ENCODE measurements around the gene ARMC10.
"Not testable (repeated sequence)": the region's sequence is repeated elsewhere in the genome, so short reads cannot be mapped to it uniquely, and the experiment has no call there.

The ARMC10 gene

DNA sequence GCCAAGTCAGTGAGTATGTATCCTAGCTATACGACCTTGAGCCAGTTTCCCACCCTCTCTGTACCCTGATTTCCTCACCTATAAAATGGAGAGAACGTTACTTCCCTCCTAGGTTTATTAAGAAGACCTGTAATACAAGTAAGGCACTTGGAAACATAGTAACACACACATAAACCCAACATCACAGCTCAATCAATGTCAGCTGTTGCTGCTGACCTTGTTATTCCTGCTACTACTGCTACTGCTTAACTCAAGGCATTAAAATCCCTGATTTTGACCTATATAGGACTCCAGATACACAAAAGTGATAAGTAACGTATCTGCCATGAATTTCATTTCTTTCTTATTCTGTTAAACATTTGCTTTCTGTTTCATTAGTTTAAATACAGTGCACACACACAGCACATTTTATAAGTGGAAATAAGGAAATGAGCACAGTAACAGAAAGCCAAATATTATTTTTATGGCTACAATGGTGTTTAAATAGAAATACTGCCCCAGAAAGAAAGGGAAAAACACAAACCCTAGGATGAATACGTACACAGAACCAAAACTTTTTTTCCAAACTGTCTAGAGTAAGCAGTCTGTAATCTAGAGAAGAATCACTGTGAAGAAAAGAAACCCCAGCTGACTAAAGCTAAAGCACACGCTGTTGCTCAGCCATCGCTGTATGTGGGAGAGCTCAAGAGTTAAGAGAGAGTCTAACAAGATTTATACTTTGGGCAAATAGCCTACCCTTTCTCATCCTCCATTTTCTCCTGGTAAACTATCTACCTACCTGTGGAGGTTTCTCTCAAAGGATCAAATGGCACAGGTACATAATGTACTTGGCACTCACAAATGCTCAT is 55.0 kb downstream of the ARMC10 start:
- no peak for DNase-seq

DNA sequence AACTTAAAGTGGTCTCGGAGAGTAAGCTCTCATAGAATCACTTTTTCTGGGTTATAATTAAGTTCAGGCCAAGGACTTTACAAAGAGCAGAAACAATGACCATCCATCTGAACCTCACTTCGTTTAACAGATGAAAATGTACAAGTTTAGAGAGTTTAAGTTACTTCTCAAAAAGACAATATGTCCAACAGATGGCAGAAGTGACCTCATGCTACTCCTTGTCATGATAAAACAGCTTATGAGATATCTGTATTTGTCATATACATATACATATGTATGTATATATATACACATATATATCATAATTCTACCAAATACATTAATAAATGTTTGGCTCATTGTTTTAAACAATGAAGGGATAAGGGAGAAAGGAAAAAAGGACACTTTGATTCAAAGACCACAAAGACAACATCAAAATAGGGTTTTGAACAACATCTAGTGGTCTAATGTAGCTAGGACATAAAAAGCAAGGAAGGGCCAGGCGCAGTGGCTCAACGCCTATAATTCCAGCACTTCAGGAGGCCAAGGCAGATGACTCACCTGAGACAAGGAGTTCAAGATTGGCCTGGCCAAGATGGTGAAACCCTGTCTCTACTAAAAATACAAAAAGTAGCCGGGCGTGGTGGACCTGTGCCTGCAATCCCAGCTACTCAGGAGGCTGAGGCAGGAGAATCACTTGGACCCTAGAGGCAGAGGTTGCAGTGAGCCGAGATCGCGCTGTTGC is 56.1 kb downstream of the ARMC10 start:
- no peak for DNase-seq

DNA sequence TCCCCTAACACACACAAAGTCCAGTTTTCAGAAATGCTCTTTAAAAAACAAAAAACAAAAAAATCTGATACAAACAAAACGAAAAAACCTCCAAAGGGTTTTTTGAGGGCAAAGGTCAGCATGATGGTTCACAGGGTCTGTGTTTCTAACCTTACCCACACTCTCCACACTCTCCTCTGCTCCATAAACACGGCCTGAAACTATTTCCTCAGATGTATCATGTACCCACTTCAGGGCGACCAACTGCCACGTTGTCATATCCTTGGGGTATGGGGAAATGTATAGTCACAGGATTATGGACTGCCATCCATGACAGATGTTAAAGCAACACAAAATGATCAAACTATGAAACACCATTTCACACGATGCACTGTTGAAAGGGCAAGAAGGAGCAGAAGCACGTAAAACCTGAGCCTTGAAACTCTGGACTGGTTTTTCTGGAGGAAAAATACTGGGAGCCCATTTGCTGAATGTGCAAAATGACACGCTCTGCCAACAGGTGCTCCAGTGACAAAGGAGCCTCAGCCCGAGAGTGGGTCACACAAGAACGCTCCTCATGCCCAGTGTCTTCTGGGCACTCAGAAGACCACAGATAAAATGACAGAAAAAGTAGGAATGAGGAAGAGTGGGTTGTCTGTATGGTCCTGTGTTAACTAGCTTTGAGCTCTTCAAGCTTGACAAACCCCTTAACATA is 58.2 kb downstream of the ARMC10 start:
- no peak for DNase-seq

DNA sequence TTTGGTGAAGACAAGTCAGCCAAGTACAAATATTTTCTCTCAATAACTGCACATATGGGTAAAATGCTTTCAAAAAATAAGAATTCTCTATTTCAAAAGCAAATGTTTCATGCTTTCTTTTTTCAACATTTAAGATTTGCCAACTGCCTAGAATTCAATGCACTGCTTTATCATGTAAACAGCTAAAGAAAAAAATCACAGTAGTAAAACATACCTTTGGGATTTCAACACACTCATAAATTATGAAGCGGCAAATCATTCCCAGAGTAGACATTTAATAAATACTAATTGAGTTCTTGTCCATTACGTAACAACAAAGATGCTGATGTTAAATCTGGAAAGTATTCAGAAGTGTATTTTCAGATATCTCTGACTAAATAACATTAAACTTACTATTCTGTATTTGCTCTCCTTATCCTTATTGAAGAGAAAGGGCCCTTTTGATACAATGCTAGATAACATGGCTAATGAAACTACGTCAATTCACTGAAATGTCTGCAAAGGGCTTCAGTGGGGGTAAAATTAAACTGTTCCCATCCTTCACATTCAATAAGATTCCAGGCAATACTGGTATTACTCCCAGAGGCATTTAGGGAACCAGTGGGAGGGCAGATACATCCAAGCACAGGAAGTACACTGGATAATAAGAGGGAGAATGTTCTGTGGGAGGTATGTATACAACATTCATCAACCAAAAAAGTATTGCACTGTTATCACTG is 60.1 kb downstream of the ARMC10 start:
- no peak for DNase-seq

DNA sequence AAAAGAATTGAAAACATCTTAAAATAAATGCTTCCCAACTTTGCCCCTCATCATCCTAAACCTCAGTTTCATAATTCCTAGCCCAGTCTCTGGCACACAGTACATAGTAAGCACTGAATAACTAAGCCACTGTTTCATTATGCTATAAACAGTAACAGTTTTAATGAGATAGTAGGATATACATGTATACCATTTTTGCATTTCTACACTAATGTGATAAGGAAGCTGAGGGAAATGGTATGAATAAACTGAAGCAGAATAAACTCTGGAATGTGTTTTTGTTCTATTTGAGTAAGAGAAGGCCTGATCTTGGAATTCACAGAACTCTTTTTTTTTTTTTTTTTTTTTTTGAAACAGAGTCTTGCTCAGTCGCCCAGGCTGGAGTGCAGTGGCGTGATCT is 65.1 kb downstream of the ARMC10 start:
- DNase-seq: no peak

DNA sequence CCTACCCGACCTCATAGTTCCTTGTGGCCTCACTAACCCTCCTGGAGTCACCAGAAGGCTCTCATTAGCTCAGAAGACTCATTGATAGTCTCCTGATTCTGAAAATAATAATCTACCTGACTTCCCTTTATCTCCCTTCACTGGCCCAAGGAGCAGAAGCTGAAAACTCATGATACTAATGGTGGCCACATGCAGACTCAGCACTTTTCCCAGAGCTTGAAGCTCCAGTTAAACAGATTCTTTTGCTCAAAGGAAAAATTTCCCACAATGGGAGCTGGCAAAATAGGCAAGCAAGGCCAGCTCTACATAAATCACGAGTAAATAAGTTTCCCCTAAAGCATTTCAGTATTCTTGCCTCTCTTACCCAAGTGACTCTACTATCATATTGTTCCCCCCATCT is 65.7 kb downstream of the ARMC10 start:
- no peak for DNase-seq

DNA sequence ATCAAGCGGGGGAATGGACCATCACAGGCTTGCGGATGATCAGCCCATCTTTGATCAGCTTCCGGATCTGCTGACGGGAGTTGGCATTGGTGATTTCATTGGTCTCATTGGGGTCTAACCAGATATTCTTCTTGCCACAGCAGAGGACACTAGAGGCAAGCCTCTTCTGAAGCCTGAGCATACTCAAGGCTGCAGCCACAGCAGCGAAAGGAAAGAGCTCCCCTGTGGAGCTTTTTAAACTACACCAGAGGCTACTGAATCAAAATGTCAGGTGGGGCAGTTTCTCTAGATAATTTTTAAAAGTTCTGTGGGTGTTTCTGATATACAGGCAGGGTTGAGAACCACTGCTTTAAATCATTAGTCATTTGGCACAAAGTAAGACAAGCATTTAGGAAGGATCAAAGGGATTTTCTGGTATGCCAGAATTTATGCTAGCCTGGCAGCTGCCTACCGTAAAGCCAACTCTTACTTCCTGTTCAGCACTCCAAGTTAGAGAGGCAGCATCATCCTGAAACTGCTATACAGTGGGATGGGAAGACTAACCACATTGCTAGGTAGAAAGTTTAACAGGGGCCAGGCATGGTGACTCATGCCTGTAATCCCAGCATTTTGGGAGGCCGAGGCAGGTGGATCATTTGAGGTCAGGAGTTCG is 66.9 kb downstream of the ARMC10 start:
- DNase-seq: no peak

DNA sequence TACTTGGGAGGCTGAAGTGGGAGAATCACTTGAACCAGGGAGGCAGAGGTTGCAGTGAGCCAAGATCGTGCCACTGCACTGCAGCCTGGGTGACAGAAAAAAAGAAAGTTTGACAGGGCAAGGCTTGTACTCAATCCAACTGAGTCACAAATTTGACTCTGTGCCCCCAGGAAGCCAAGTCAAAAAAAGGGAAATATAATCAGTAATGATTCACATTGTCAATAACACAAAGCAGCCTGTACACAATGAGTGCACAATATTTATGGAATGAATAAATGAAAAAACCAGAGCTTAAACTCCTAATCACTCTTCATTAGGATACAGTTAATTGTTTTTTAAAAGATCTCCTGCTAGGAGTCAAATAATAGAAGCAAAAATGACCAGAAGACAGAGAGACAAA is 67.6 kb downstream of the ARMC10 start:
- no peak for DNase-seq

DNA sequence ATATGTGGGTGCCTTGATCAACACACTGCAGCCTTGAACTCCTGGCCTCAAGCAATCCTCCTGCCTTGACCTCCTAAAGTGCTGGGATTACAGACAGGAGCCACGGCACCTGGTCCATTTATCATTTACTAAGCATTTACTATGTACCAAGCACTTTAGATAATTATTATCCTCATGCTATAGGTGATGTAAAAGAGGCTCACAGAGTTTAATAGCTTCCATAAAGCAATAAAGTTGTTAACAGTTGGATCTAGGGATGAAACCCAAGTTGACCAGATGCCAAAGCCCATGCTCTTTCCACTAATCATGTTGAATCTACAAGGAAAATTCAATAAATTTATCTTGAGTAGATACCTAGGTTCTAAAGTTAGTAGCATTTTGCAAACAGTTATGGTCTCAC is 68.9 kb downstream of the ARMC10 start:
- no peak for DNase-seq

DNA sequence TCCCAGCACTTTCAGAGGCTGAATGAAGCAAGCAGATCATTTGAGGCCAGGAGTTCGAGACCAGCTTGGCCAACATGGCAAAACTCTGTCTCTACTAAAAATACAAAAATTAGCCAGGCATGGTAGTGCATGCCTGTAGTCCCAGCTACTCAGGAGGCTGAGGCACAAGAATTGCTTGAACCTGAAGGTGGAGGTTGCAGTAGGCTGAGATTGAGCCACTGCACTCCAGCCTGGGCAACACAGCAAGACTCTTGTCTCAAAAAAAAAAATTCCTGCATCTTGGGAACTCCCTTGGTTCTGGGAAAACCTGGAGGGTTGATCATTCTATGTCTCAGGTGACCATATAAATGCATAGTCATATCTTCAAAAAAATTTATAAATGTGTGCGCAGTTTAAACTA is 69.8 kb downstream of the ARMC10 start:
- DNase-seq: not testable (repeated sequence)

DNA sequence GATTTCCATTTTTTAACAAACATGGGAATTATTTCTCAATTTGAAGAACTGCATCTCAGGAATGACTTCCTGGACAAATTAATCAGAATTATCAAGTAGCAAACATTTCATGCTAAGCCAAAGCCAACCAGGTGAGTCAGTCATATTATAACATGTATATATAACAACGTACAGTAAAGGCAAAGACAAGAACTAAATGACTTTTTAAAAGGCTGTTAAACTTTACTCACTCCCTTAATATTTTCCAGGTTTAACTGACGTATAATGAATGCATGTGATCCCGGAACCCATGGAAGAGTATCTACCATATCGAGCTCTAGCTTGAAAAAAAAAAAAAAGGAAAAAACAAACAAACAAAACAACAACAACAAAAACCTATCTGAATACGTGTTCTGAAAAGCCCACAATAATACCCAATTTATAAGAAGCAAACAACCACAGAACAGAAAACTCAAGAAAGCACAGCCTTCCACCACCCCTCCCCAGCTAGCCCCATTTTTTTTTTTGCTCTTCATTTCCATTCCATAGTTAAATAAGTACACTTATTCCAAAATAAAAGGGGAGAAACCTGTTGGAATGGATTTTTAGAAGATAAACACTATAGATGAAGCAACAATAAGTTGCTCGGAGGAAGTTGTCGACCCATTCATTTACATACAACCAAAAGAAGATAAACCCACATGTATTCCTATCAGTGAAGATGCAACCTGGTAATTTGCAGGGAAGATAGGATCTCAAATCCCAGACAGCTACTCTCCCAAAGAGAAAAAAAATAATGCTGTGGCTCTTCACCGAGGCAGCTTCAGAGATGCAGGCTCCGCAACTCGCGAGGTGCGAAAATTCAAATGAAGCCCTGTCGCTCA is 73.4 kb downstream of the ARMC10 start:
- no peak for DNase-seq
